ENCODE results near the gene RABGEF1.

- no peak for TF ChIP-seq CTCF (conservative IDR thresholded peaks at IDR 0.05)
- no peak for TF ChIP-seq EZH2 (IDR thresholded peaks at IDR 0.05; ENCODE audit: low read depth)
These were observed 8.1 kb upstream of the RABGEF1 start for GRCh38 chr7:66732439-66732838.

Data from PC-9 (cell line).